Keratinocyte (primary cell): ENCODE data around the gene ZNF597. TPM values are rescaled to one million over a fixed set of nuclear protein-coding genes. Genes with fewer than 3 reads are reported as not detected.

Experiments
- DNase-seq: peaks from one replicate; pipeline ENCODE4 v3.0.0-alpha.2; 2011; ENCODE audit warnings: low read depth, missing footprints, low spot score
- FAIRE-seq: peaks from 2 replicates; lab custom pipeline; 2011; peaks lifted over from hg19 to GRCh38; lab: Jason Lieb, UNC
- H2AFZ ChIP-seq: 2 replicates; pipeline ENCODE4 v1.6.0; 2012; ENCODE audit warnings: low read length, control low read depth, inconsistent platforms; ENCODE audit not compliant: control insufficient read depth
- H3K27ac ChIP-seq: 2 replicates; pipeline ENCODE4 v1.5.1; 2011; ENCODE audit warnings: low read length; ENCODE audit not compliant: control insufficient read depth, insufficient read depth
- H3K27me3 ChIP-seq: 3 replicates; pipeline ENCODE4 v1.6.0; 2011; ENCODE audit warnings: low read length; ENCODE audit not compliant: control insufficient read depth, insufficient read depth; ENCODE audit errors: extremely low read depth
- H3K36me3 ChIP-seq, 2 experiments: 2 replicates in 1 of 2; 3 replicates in 1 of 2; pipeline ENCODE4 v1.5.1; 2011; ENCODE audit warnings: low read length in 2 of 2, mild to moderate bottlenecking in 1 of 2; ENCODE audit not compliant: control insufficient read depth in 2 of 2, insufficient read depth in 2 of 2; ENCODE audit errors: extremely low read depth in 1 of 2
- H3K4me1 ChIP-seq: 3 replicates; pipeline ENCODE4 v1.5.1; 2011; ENCODE audit warnings: low read length; ENCODE audit not compliant: control insufficient read depth, insufficient read depth; ENCODE audit errors: extremely low read depth
- H3K4me2 ChIP-seq: 3 replicates; pipeline ENCODE4 v1.6.0; 2011; ENCODE audit warnings: low read depth, low read length; ENCODE audit not compliant: control insufficient read depth, insufficient read depth; ENCODE audit errors: extremely low read depth
- H3K4me3 ChIP-seq, 3 experiments: fragments of 200-600 bp in 1 of 3; sonication (generic) in 1 of 3; 2 replicates in 2 of 3; 3 replicates in 1 of 3; pipeline ENCODE4 v1.5.1; 2011 to 2016; ENCODE audit warnings: low read length in 3 of 3, mild to moderate bottlenecking in 3 of 3, control low read depth in 2 of 3, inconsistent platforms in 1 of 3, low read depth in 1 of 3, mixed read lengths in 1 of 3, mixed run types in 1 of 3, moderate library complexity in 1 of 3; ENCODE audit not compliant: control insufficient read depth in 2 of 3, insufficient read depth in 2 of 3; ENCODE audit errors: extremely low read depth in 1 of 3
- H3K79me2 ChIP-seq: 2 replicates; pipeline ENCODE4 v1.6.0; 2012; ENCODE audit warnings: low read length; ENCODE audit not compliant: control insufficient read depth, insufficient read depth
- H3K9ac ChIP-seq: 3 replicates; pipeline ENCODE4 v1.6.0; 2011; ENCODE audit warnings: low read length; ENCODE audit not compliant: control insufficient read depth, insufficient read depth; ENCODE audit errors: extremely low read depth
- H3K9me1 ChIP-seq: 3 replicates; pipeline ENCODE4 v1.6.0; 2011; ENCODE audit warnings: low read length; ENCODE audit not compliant: control insufficient read depth, insufficient read depth; ENCODE audit errors: extremely low read depth
- H3K9me3 ChIP-seq: 2 replicates; pipeline ENCODE4 v1.5.1; 2012; ENCODE audit warnings: low read depth, low read length; ENCODE audit not compliant: control insufficient read depth
- H4K20me1 ChIP-seq: 3 replicates; pipeline ENCODE4 v1.6.0; 2011; ENCODE audit warnings: low read length; ENCODE audit not compliant: control insufficient read depth, insufficient read depth; ENCODE audit errors: extremely low read depth
- EZH2 ChIP-seq: IDR thresholded peaks from one replicate; pipeline ENCODE4 v1.6.1; 2012; ENCODE audit warnings: inconsistent platforms, mild to moderate bottlenecking, low read length, moderate library complexity
- dilution Hi-C: fragments of 300-500 bp; cut with MboI; formaldehyde crosslinking; loops from one replicate; pipeline ENCODE4 v1.7.0; 2020; ENCODE audit warnings: low sequenced_read_pairs; ENCODE audit not compliant: extremely low pct_ligation_motif_present
- polyA plus RNA-seq, 5 experiments: library from polyadenylated mRNA; depleted of rRNA in 3 of 5; stranded (reverse) in 3 of 5; stranded (forward) in 1 of 5; unstranded in 1 of 5; fragments of >200 nt; gene quantifications; 1 replicate in 1 of 5; 2 replicates in 3 of 5; 3 replicates in 1 of 5; pipeline versions ENCODE4 v1.2.1 to v1.2.3, GENCODE V29; 2011 to 2012; ENCODE audit warnings: missing spikeins in 2 of 5, low read depth in 1 of 5, low replicate concordance in 1 of 5
- TF ChIP-seq, protein P1 (sequence below), 3 experiments: IDR thresholded peaks in 1 of 3; conservative IDR thresholded peaks in 1 of 3; optimal IDR thresholded peaks in 1 of 3; 2 replicates in 2 of 3; 3 replicates in 1 of 3; pipeline versions ENCODE3 to v1.5.1; 2011; ENCODE audit warnings: low read length in 3 of 3, mild to moderate bottlenecking in 3 of 3, moderate library complexity in 2 of 3, control low read depth in 1 of 3, inconsistent platforms in 1 of 3; ENCODE audit not compliant: insufficient read depth in 2 of 3; ENCODE audit errors: extremely low read depth in 1 of 3

The ZNF597 gene
- polyA plus RNA-seq, 1 donor (not counting 4 experiments of a cell fraction or from before 2014, with no cell fraction given): 1.7 TPM

- Histone ChIP-seq H3K9me3 (peaks cover 5% of the 10 kb centered on the region), H3K4me2 (peak overlapping the region; percentile 99), H2AFZ (peak overlapping the region; percentile 91), H4K20me1 (no peaks in the 10 kb centered on the region), H3K27me3 (no peaks in the 10 kb centered on the region), H3K4me1 (peaks cover 7% of the 10 kb centered on the region), H3K4me3 (peak overlapping the region; percentile 89 to 98 (median 91)), H3K36me3 (peaks cover 15 to 18% of the 10 kb centered on the region in 2 experiments), H3K9me1 (no peaks in the 10 kb centered on the region), H3K27ac (peak overlapping the region; percentile 59), H3K79me2 (peaks cover 46% of the 10 kb centered on the region), H3K9ac (peak overlapping the region; percentile 89)
- DNase-seq (no peak), FAIRE-seq (no peak)
- TF ChIP-seq, protein P1, sequence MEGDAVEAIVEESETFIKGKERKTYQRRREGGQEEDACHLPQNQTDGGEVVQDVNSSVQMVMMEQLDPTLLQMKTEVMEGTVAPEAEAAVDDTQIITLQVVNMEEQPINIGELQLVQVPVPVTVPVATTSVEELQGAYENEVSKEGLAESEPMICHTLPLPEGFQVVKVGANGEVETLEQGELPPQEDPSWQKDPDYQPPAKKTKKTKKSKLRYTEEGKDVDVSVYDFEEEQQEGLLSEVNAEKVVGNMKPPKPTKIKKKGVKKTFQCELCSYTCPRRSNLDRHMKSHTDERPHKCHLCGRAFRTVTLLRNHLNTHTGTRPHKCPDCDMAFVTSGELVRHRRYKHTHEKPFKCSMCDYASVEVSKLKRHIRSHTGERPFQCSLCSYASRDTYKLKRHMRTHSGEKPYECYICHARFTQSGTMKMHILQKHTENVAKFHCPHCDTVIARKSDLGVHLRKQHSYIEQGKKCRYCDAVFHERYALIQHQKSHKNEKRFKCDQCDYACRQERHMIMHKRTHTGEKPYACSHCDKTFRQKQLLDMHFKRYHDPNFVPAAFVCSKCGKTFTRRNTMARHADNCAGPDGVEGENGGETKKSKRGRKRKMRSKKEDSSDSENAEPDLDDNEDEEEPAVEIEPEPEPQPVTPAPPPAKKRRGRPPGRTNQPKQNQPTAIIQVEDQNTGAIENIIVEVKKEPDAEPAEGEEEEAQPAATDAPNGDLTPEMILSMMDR (optimal IDR thresholded peaks at IDR 0.05 in 1 of 3, IDR thresholded peaks at IDR 0.05 in 1 of 3, conservative IDR thresholded peaks at IDR 0.05 in 1 of 3; ENCODE audit: extremely low read depth in 1 of 3, insufficient read depth in 2 of 3, low read length in 3 of 3): no peak
- TF ChIP-seq EZH2: no peak
- dilution Hi-C loops: no loop called here
Measured at GRCh38 chr16:3401719-3402397, 41.4 kb downstream of the ZNF597 start.

DNA sequence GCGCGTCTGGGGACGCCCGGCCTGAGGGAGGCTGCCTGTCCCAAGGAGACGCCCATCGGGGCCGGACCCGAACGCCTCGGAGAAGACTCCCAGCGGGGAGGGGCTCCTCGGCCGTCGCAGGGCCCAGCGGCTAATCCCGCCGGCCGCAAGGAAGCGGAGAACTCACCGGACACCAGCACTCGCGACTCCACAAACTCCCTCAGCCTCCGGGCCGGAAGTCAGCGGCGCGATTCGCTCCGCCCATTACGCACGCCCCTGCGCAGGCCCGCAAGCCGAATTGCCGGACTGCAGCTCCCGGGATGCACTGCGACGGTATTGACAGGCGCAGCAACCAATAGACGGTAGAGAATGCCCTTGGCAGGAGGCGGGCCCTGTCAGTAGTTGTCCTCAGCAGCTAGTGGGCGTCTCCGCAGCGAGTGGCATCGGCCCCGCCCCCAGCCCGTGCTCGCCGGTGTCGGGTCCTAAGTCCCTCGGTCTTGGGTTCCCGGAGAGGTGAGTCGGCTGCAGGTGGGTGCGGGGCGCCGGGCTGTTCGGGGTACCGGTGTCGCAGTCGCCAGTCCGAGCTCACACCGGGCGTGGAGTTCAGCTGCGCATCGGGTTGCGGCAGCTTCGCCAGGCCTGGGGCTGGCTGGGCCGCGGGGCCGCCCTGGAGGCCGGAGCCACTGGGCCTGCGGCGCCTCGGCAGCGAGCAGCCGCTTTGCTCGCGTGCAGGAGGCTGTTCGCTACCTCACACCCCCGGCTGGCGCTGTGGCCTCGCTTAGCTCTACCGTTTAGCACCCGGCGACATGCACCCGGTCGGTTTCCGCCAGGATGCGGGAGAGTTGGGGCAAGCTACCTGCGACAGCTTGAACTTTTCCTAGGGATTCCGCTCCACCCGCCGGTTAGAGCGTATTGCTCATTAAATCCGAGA lies 42.3 kb downstream of the ZNF597 start, which contains the start of the genes ZNF174 and ZSCAN32:
TSS of gene ZNF174 (plus strand) at position 437 of the 910 bp plus-strand sequence. CDS start 790 bp downstream, outside the sequence.
TSS of gene ZSCAN32 (minus strand) at position 226 of the 910 bp plus-strand sequence. CDS start 3,447 bp downstream, outside the sequence.
- Histone ChIP-seq H3K27me3 (no peaks in the 10 kb centered on the region), H4K20me1 (no peaks in the 10 kb centered on the region), H3K9me1 (no peaks in the 10 kb centered on the region), H3K9me3 (peaks cover 4% of the 10 kb centered on the region), H3K4me3 (peak within 1 kb of the TSS; percentile 91 to 98 (median 94)), H2AFZ (peak within 1 kb of the TSS; percentile 91), H3K4me2 (peak within 1 kb of the TSS; percentile 99), H3K9ac (peak within 1 kb of the TSS; percentile 89), H3K4me1 (peaks cover 7% of the 10 kb centered on the region), H3K27ac (peak within 1 kb of the TSS; percentile 71), H3K36me3 (peaks cover 19 to 23% of the 10 kb centered on the region in 2 experiments), H3K79me2 (peaks cover 53% of the 10 kb centered on the region)
- peak; percentile 96 for DNase-seq
- TF ChIP-seq EZH2: no peak
- TF ChIP-seq, protein P1 (optimal IDR thresholded peaks at IDR 0.05 in 1 of 3, IDR thresholded peaks at IDR 0.05 in 1 of 3, conservative IDR thresholded peaks at IDR 0.05 in 1 of 3; ENCODE audit: extremely low read depth in 1 of 3, insufficient read depth in 2 of 3, low read length in 3 of 3): peak in 1 of 3 experiments; percentile 4
- FAIRE-seq: peak; percentile 29
- dilution Hi-C loops: no loop called here
